NCI-H526 (cell line): ENCODE data around the gene ACSL1.
"Not testable (repeated sequence)": the region's sequence is repeated elsewhere in the genome, so short reads cannot be mapped to it uniquely, and the experiment has no call there.

ENCODE experiments used
- DNase-seq, 2 experiments: peaks; one replicate each; lab custom pipeline; 2025; lab: John Stamatoyannopoulos, UW

Gene ACSL1

GRCh38 chr4:184752496-184753275 lies 73.1 kb downstream of the ACSL1 start:
- DNase-seq, result no peak

- no peak for DNase-seq
Observed at GRCh38 chr4:184751585-184751956, 74.2 kb downstream of the ACSL1 start.

GRCh38 chr4:184750926-184751584 lies 74.7 kb downstream of the ACSL1 start:
- no peak for DNase-seq

GRCh38 chr4:184748251-184748652 lies 77.5 kb downstream of the ACSL1 start:
- peak; percentile 87 to 92 for DNase-seq

GRCh38 chr4:184747034-184747830 lies 78.5 kb downstream of the ACSL1 start:
- no peak for DNase-seq

GRCh38 chr4:184745831-184746795 lies 79.7 kb downstream of the ACSL1 start:
- DNase-seq, result peak; percentile 51 to 77

GRCh38 chr4:184744236-184744635 lies 81.5 kb downstream of the ACSL1 start:
- no peak for DNase-seq

GRCh38 chr4:184743650-184744049 lies 82.1 kb downstream of the ACSL1 start:
- no peak for DNase-seq

GRCh38 chr4:184741651-184742050 lies 84.1 kb downstream of the ACSL1 start:
- DNase-seq, result not testable (repeated sequence)

GRCh38 chr4:184740980-184741391 lies 84.8 kb downstream of the ACSL1 start:
- no peak for DNase-seq

- DNase-seq, result not testable (repeated sequence)
Observed at GRCh38 chr4:184739575-184739974, 86.2 kb downstream of the ACSL1 start.

- DNase-seq, result no peak
Observed at GRCh38 chr4:184734758-184735157, 91.0 kb downstream of the ACSL1 start.

- peak; percentile 97 to 98 for DNase-seq
Observed at GRCh38 chr4:184733654-184734524, 91.9 kb downstream of the ACSL1 start, which contains the start of gene CENPU. Gene CENPU (minus strand): TSS chr4:184734096. CDS start chr4:184734062, 34 bp downstream.

- no peak for DNase-seq
Observed at GRCh38 chr4:184732126-184732525, 93.6 kb downstream of the ACSL1 start.

- DNase-seq, result no peak
Observed at GRCh38 chr4:184731056-184731455, 94.7 kb downstream of the ACSL1 start.

- DNase-seq, result no peak
Observed at GRCh38 chr4:184729946-184730345, 95.8 kb downstream of the ACSL1 start.

GRCh38 chr4:184728858-184729257 lies 96.9 kb downstream of the ACSL1 start:
- DNase-seq, result no peak

GRCh38 chr4:184727430-184727829 lies 98.3 kb downstream of the ACSL1 start:
- no peak for DNase-seq

GRCh38 chr4:184722798-184723197 lies 103.0 kb downstream of the ACSL1 start:
- no peak for DNase-seq

GRCh38 chr4:184721254-184721653 lies 104.5 kb downstream of the ACSL1 start:
- DNase-seq, result no peak
